ENCODE data around the gene IL17RD. TPM values are rescaled to one million over a fixed set of nuclear protein-coding genes. Genes with fewer than 3 reads are reported as not detected.

IL17RD gene
- total RNA-seq, 1 donor from 2014 or later, result 2.9 TPM

DNA sequence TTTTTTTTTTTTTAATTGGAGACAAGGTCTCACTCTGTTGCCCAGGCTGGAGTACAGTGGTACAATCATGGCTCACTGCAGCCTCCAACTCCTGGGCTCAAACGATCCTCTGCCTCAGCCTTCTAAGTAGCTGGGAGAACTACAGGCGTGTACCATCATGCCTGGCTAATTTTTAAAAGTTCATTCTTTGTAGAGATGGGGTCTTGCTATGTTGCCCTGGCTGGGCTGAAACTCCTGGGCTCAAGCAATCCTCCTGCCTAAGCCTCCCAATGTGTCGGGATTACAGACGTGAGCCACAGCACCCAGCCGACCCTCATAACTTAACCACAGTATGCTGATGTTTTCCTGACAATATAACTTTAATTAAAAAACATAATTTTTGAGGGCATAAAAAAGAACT, 24.3 kb downstream of the IL17RD start:
- no peak for DNase-seq (ENCODE audit: extremely low spot score, unreplicated experiment)
- TF ChIP-seq CTCF (IDR thresholded peaks at IDR 0.05), result no peak
- H3K27ac Mint-ChIP-seq (ENCODE audit: unreplicated experiment), result no peak overlapping the region
- peaks cover 22% of the 10 kb centered on the region for H3K27me3 Mint-ChIP-seq (ENCODE audit: unreplicated experiment)
- no peaks in the 10 kb centered on the region for H3K9me3 Mint-ChIP-seq (ENCODE audit: unreplicated experiment)
- no peak overlapping the region for H3K4me3 Mint-ChIP-seq (ENCODE audit: unreplicated experiment)
- H3K4me1 Mint-ChIP-seq (ENCODE audit: unreplicated experiment), result peaks cover 5% of the 10 kb centered on the region
- no peaks in the 10 kb centered on the region for H3K36me3 Mint-ChIP-seq (ENCODE audit: unreplicated experiment)

DNA sequence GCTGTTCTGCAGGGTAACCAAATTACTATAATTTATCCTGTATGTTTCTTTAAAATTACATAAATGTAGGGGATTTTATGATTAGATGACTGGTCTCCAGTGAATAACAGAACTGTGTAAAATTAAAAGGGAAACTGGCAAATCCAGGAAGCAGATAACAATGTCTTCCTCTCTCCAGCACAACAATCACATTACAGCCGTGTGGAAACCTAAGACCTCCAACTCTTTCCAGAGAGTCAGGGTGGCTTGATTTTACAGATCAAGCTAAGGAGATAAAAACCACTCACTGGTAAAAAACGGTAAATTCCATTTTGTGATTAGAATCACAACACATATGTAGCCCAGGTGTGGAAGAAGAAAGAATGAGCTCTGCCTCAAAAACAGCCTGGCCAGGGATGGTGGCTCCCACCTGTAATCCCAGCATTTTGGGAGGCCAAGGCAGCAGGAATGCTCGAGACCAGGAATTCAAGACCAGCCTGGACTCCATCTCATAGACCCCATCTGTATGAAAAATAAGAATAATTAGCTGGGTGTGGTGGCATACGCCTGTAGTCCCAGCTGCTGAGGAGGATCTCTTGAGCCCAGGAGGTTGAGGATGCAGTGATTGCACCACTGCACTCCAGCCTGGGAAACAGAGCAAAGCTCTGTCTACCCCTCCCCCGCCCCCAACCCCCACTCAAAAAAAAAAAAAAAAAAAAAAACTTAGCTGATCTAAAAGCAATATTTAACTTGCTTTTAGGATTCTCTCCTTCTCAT, 29.0 kb downstream of the IL17RD start:
- TF ChIP-seq CTCF (IDR thresholded peaks at IDR 0.05), result no peak
- no peaks in the 10 kb centered on the region for H3K4me1 Mint-ChIP-seq (ENCODE audit: unreplicated experiment)
- no peak overlapping the region for H3K27ac Mint-ChIP-seq (ENCODE audit: unreplicated experiment)
- no peak for DNase-seq (ENCODE audit: extremely low spot score, unreplicated experiment)
- H3K4me3 Mint-ChIP-seq (ENCODE audit: unreplicated experiment), result no peak overlapping the region
- no peaks in the 10 kb centered on the region for H3K9me3 Mint-ChIP-seq (ENCODE audit: unreplicated experiment)
- no peaks in the 10 kb centered on the region for H3K36me3 Mint-ChIP-seq (ENCODE audit: unreplicated experiment)
- peaks cover 16% of the 10 kb centered on the region for H3K27me3 Mint-ChIP-seq (ENCODE audit: unreplicated experiment)

GRCh38 chr3:57133157-57133556, 32.0 kb downstream of the IL17RD start:
- Mint-ChIP-seq H3K27me3 (ENCODE audit: unreplicated experiment) (peaks cover 22% of the 10 kb centered on the region), H3K36me3 (ENCODE audit: unreplicated experiment) (no peaks in the 10 kb centered on the region), H3K4me1 (ENCODE audit: unreplicated experiment) (peaks cover 14% of the 10 kb centered on the region), H3K4me3 (ENCODE audit: unreplicated experiment) (no peak overlapping the region), H3K9me3 (ENCODE audit: unreplicated experiment) (no peaks in the 10 kb centered on the region), H3K27ac (ENCODE audit: unreplicated experiment) (no peak overlapping the region)
- TF ChIP-seq CTCF (IDR thresholded peaks at IDR 0.05), result no peak
- DNase-seq (ENCODE audit: extremely low spot score, unreplicated experiment), result no peak

DNA sequence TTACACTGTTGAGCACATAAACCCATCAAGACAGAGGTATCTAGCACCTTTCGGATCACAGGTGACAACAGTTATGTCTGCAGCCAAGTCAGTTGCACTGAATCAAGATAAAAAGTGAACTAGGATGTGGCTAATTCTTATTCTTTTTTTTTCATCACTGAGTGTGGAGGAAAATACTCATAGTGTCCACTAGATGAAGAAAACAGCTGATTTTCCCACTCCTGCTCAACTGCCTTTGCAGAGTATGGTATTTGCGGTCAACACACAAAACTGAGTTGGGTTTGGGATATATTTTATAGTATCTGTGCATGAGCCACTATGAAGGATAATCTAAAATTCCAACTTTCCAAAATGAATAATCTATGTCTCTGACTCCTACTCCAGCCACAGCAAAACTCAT, 32.5 kb downstream of the IL17RD start:
- no peaks in the 10 kb centered on the region for H3K9me3 Mint-ChIP-seq (ENCODE audit: unreplicated experiment)
- H3K4me3 Mint-ChIP-seq (ENCODE audit: unreplicated experiment), result no peak overlapping the region
- peaks cover 19% of the 10 kb centered on the region for H3K4me1 Mint-ChIP-seq (ENCODE audit: unreplicated experiment)
- H3K27me3 Mint-ChIP-seq (ENCODE audit: unreplicated experiment), result peaks cover 25% of the 10 kb centered on the region
- TF ChIP-seq CTCF (IDR thresholded peaks at IDR 0.05), result no peak
- no peaks in the 10 kb centered on the region for H3K36me3 Mint-ChIP-seq (ENCODE audit: unreplicated experiment)
- DNase-seq (ENCODE audit: extremely low spot score, unreplicated experiment), result no peak
- H3K27ac Mint-ChIP-seq (ENCODE audit: unreplicated experiment), result no peak overlapping the region

- Mint-ChIP-seq H3K36me3 (ENCODE audit: unreplicated experiment) (no peaks in the 10 kb centered on the region), H3K4me3 (ENCODE audit: unreplicated experiment) (no peak overlapping the region), H3K9me3 (ENCODE audit: unreplicated experiment) (no peaks in the 10 kb centered on the region), H3K4me1 (ENCODE audit: unreplicated experiment) (peaks cover 21% of the 10 kb centered on the region), H3K27me3 (ENCODE audit: unreplicated experiment) (peaks cover 26% of the 10 kb centered on the region), H3K27ac (ENCODE audit: unreplicated experiment) (no peak overlapping the region)
- no peak for DNase-seq (ENCODE audit: extremely low spot score, unreplicated experiment)
- no peak for TF ChIP-seq CTCF (IDR thresholded peaks at IDR 0.05)
These were observed 34.0 kb downstream of the IL17RD start for GRCh38 chr3:57131210-57131588.

All from osteocyte (in vitro differentiated cells).